Hepatocyte (in vitro differentiated cells): ENCODE results near the gene SPON1.

Source experiments
- EZH2 ChIP-seq: fragments of 200-600 bp; sonication (generic); IDR thresholded peaks from 2 replicates; pipeline ENCODE4 v1.6.1; 2016; ENCODE audit warnings: antibody characterized with exemption, mild to moderate bottlenecking, borderline replicate concordance
- EZH2phosphoT487 ChIP-seq: fragments of 200-600 bp; sonication (generic); IDR thresholded peaks from one replicate; pipeline ENCODE4 v1.6.1; 2018; ENCODE audit warnings: antibody characterized with exemption, mild to moderate bottlenecking, low read depth, moderate library complexity; ENCODE audit not compliant: unreplicated experiment, severe bottlenecking
- TF ChIP-seq, protein P1 (sequence below): fragments of 200-600 bp; sonication (generic); IDR thresholded peaks from 2 replicates; pipeline ENCODE4 v1.5.1; 2016; ENCODE audit warnings: antibody characterized with exemption, mild to moderate bottlenecking; ENCODE audit not compliant: poor library complexity

DNA sequence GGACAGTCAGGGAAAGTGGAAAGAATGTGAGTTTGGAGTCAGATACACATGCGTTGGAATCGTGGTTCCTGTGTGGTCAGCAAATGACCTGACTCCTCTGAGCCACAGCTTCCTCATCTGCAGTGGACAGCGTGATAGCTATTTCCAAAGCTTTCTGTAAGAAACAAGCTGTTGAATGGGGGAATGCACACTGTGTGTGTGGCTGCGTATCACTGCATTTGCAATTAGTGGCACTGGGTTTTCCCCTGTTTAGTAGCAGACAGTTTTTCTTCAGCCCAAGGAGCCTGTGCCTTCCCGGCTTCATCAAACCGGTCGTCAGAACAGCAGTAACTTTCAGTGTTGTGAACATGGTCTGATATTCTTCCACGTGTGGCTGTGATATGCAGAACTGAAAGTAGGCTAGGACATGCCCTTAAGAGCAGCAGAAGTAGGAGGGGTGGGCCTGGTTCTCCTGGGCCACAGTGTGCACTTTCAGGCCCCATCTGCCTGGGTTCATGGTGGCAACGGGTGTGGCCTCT is 275.0 kb downstream of the SPON1 start:
- TF ChIP-seq, protein P1, sequence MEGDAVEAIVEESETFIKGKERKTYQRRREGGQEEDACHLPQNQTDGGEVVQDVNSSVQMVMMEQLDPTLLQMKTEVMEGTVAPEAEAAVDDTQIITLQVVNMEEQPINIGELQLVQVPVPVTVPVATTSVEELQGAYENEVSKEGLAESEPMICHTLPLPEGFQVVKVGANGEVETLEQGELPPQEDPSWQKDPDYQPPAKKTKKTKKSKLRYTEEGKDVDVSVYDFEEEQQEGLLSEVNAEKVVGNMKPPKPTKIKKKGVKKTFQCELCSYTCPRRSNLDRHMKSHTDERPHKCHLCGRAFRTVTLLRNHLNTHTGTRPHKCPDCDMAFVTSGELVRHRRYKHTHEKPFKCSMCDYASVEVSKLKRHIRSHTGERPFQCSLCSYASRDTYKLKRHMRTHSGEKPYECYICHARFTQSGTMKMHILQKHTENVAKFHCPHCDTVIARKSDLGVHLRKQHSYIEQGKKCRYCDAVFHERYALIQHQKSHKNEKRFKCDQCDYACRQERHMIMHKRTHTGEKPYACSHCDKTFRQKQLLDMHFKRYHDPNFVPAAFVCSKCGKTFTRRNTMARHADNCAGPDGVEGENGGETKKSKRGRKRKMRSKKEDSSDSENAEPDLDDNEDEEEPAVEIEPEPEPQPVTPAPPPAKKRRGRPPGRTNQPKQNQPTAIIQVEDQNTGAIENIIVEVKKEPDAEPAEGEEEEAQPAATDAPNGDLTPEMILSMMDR: no peak
- TF ChIP-seq EZH2phosphoT487: no peak
- TF ChIP-seq EZH2: no peak
